ENCODE results near the gene RGSL1.
"Not testable (repeated sequence)": the region's sequence is repeated elsewhere in the genome, so short reads cannot be mapped to it uniquely, and the experiment has no call there.

Gene RGSL1

DNA sequence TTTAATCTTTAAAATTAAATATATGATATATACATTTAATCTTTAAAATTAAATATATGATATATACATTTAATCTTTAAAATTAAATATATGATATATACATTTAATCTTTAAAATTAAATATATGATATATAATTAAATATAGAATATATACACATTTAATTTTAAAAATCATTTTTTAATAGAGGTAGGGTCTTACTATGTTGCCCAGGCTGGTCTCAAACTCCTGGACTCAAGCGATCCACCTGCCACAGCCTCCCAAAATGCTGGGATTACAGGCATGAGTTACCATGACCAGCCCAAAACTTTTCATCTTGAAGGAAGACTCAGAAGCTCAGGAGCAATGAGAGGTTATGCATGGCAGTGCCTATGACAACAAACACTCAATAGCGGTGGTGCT lies 2.8 kb upstream of the RGSL1 start:
- not testable (repeated sequence) for DNase-seq

DNA sequence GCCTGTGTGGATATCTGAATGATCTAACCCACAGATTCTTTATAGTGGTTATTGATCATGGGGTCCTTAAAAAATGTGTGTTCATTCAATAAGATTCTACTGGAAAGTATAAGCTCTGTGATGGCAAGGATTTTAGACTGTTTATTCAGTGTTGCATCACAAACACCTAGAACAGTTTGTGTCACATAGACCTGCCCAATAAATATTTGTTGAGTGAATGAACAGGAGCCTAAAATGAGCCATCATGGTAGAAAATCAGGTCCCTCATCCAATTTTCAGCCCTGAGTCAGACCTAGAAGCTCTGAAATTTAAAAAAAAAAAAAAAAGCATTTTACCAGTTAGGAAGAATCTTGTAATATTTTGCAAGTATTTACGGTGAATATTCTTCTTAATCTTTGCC lies 2.3 kb upstream of the RGSL1 start:
- DNase-seq, result no peak

GRCh38 chr1:182453631-182454030 lies 3.7 kb downstream of the RGSL1 start:
- no peak for DNase-seq

DNA sequence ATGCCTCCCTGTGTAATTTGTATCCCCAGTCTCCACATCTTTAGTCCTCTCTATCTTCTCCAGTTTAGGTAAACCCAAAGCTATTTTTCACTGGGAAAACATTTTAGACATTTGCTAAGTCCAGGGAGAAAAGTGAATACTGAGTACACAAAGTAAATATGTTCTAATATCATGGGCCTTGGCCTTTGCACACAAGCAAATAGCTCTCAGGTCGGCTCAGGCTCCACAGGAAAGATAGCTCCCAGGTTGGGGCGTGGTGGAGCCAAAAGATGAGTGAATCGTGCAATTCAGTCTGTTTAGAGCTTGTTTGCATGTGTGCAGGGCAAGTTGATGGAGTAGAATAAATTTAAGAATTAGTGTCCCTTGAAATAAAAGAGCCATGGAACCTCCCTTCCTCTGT lies 7.9 kb downstream of the RGSL1 start:
- no peak for DNase-seq

DNA sequence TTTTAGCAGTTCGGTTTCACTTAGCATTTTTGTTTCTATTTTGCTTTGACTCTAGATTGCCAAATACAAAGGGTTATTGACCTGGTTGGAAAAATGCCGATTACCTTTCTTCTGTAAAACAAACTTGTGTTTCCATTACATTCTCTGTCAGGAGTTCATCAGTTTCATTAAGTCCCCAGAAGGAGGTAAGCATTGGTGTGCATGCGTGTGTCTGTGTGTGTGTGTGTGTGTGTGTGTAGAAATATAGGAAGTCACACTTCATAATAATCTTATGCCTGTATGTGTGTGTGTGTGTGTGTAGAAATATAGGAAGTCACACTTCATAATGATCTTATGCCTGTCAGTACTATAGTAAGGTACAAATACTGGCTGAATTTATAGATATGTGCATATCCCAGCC lies 10.0 kb downstream of the RGSL1 start:
- no peak for DNase-seq

DNA sequence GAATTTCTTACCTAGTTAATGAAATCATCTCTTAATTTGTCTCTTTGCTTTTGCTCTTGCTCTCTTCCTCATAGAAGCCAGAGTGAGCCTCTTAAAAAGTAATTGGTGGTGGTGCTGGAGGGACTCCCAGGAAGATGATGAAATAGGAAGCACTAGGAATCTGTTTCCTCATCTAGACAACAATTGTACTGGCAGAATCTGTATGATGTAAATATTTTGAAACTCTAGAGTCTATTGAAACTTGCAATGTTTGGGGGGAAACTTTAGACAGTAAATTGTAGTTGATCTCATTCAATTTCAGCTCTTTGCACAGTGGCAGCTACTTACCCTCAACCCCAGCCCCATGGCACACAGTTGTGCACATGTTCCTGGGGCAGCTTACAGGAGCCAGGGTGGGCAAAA lies 10.6 kb downstream of the RGSL1 start:
- no peak for DNase-seq

- no peak for DNase-seq
These were observed 23.6 kb downstream of the RGSL1 start for GRCh38 chr1:182473556-182473955.

GRCh38 chr1:182476625-182477024 lies 26.7 kb downstream of the RGSL1 start:
- DNase-seq, result no peak

DNA sequence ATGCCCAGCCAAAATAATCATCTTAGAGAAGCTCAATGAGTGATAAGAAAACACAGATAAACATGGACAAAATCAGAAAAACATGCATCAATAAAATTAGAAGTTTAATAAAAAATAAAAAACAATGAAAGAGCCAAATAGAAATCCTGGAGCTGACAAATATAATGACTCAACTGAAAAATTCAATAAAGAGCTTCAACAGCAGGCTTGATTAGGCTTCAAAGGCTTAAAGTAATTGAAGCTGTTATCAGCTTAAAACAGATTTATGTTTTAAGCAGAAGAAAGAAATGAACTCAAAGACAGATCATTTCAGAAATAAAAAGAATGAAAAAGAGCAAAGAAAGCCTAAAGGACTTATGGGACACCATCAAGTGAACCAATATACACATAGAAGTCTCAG lies 28.3 kb downstream of the RGSL1 start:
- DNase-seq, result no peak

- no peak for DNase-seq
These were observed 34.1 kb downstream of the RGSL1 start for GRCh38 chr1:182484067-182484466.

DNA sequence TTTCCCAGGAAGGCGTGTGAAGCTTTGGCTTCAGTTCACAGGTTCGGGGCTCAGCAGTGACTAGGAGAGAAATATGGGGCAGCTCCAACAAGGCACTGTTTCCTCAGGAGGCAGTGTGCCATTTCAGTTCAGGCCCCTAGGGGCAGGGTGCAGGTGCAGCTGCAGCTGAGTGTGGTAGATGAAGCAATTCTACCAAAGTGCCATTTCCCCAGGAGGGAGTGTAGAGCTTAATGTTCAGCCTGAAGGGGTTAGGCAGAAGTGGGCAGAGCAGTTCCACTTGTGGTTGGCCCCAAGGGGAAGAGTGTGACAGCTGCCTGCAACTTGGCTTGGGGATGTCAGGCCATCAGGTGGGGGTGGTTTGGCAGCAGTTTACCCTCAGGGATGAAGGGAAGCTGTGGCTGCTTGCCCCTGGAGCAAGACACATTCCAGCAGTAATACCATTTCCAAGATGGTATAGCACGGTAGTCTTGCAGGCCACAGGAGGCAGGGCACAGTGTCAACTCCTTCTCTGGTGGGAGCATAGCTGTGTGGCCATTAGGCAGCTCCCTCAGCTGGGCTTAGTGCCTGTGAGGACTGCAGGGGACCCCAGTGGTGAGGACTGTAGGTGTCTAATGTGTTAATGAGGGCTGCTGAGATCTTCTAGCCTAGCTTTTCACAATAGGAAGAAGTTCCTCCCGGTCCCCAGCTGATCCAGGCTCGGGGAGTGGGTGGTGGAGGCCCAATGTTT lies 34.7 kb downstream of the RGSL1 start:
- no peak for DNase-seq

DNA sequence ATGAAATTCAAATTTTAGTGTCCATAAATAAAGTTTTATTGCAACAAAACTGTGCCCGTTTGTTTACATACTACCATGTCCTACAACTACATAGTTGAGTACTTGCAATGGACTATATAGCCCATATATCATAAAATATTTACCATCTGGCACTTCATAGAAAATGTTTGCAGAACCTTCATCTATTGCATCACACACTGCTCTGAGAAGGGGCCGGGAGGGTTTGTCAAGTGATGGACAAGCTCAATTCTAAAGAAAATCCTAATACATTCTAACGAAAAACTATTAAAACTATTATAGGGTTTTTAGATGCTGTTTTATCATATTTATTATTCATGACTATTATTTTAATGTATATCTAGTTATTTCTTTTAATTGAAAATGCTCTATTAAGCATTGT lies 35.9 kb downstream of the RGSL1 start:
- DNase-seq, result no peak

GRCh38 chr1:182488803-182489202 lies 38.9 kb downstream of the RGSL1 start:
- DNase-seq, result no peak

DNA sequence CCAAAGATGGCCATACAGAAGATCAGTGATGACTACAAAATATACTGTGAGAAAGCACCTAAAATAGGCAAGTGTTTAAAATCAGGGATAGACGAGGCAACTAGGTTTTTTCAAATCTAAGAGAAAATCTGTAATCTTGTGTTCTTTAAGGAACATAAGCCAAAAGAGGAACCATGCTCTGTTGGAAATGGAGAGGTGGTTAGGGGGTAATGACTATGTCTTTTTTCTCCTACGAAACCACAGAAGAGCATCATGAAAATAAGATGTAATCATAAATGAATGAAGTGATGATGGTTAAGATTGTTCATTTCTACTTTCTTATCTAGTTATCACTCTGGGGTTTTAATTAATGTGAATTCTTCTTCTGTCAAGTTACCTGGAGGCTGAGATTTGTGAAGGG lies 43.1 kb downstream of the RGSL1 start:
- no peak for DNase-seq

DNA sequence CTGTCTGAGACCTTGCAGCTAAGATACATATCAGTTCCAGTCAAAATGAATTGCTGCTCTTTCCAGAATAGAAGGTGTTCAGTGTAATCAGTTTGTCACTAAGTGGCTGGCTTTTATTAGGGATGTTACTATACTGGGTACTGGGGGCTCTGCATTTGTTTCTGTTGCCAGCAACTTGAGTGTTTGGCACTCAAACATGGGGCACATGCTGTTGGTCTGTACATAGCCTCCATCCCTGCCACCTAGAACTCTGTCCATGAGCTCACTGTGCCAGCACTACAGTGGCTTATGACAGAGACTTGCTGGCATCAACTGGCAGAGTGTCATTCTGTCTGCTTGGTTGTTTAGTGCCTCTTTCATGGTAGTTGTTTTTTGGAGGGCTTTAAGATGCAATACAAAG lies 45.1 kb downstream of the RGSL1 start:
- DNase-seq, result no peak

- DNase-seq, result no peak
These were observed 45.7 kb downstream of the RGSL1 start for GRCh38 chr1:182495693-182496092.

DNA sequence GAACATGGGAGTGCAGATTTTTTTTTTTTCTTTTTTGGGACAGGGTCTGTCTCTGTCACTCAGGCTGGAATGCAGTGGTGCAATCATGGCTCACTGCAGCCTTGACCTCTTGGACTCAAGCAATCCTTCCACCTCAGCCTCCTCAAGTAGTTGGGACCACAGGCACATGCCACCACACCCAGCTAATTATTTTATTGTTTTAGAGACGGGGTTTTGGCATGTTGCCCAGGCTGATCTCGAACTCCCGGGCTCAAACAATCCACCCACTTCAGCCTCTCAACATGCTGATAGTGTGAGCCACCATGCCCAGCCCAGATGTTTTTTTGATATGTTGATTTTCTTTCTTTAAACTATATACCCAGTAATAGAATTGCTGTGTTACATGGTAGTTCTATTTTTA lies 57.7 kb downstream of the RGSL1 start:
- no peak for DNase-seq

DNA sequence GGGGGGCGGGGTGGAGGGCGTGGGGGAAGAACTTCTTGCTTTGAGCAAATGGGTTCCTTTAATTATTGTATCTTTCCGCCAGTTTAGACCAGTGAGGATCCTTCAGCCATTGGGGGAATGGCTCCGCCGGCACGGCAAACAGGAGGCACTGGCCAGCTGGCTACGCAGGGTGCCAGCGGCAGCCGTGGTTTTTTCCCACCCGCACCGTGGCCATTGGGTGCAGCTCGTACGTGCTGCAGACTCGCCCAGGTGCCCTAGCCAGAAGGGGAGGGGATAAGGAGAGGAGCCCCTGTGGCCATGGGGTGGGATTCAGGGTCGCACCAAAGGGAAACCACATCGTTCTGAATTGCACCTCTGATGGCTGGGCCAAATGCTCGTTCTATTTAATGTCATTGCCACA lies 65.6 kb downstream of the RGSL1 start:
- DNase-seq, result no peak

GRCh38 chr1:182520736-182521135 lies 70.8 kb downstream of the RGSL1 start:
- DNase-seq, result no peak

- DNase-seq, result no peak
These were observed 75.4 kb downstream of the RGSL1 start for GRCh38 chr1:182525342-182525741.

DNA sequence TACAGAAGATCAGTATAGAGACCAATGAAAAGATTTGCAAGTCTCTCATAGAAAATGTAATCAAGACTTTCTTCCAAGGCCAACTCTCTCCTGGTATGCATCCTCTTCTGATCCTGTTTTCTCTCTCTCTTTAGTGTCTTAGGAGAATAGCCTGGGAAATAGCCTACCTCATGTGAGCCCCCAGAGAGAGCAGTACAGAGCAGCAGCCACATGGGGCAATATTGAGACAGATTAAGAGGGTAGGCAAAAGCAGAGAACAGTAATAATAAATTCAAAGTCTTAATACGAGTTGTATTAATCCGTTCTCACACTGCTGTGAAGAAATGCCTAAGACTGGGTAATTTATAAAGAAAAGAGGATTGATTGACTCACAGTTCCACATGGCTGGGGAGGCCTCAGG lies 77.7 kb downstream of the RGSL1 start:
- DNase-seq, result no peak

GRCh38 chr1:182528206-182528605 lies 78.3 kb downstream of the RGSL1 start:
- DNase-seq, result not testable (repeated sequence)

GRCh38 chr1:182533896-182534295 lies 84.0 kb downstream of the RGSL1 start:
- DNase-seq, result no peak

DNA sequence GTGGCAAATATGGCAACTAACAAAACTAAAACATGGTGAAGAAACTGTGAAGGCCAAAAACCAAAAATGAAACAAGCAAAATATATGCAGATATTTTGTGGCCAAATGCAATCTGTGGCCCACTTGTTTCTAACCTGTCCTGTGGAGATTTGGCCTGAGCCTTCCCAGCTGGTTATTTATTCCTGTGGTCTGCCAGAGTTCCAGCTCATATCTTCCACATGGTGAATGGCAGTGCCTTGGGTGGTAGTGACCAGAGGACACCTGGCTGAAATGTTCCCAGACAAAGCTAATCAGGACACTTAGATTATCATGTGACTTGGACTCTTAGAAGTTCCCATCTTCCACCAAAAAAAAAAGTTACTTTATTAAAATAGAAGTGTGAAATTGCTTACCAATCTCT lies 99.4 kb downstream of the RGSL1 start:
- DNase-seq, result no peak

GRCh38 chr1:182549811-182550210 lies 99.9 kb downstream of the RGSL1 start:
- no peak for DNase-seq

DNA sequence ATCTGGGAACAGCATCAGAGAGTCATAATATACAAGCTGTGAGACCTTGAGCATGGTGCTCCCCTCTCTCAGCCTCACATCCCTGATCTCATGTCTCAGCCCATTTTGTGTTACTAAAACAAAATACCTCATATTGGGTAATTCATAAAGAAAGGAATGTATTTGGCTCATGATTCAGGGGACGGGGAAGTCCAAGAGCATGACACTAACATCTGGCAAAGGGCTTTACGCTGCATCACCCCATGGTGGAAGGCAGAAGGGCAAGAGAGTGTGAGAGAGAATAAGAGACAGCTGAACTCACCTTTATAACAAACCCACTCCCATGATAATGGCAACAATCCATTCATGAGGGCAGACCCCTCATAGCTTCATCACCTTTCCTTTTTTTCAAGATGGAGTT lies 102.6 kb downstream of the RGSL1 start:
- no peak for DNase-seq

Data from kidney glomerular epithelial cell (primary cell).